ENCODE data around the gene SPART. TPM values are rescaled to one million over a fixed set of nuclear protein-coding genes. Genes with fewer than 3 reads are reported as not detected.

Gene SPART
- polyA plus RNA-seq, 2 of the 4 experiments (the other 2 are of a cell fraction) = 33.9 to 37.0 TPM

- CTCF ChIA-PET = no interaction called here
- no peak overlapping the region for H3K4me3 ChIP-seq
- H3K9me3 ChIP-seq = no peaks in the 10 kb centered on the region
- ATAC-seq (no peak), FAIRE-seq (no peak), DNase-seq (ENCODE audit: low read depth in 1 of 2, low spot score in 1 of 2) (no peak)
- WGBS (ENCODE audit: missing lambda C conversion rate) = 95% methylated on average over 2 of the region's 2 CpGs
- no peak overlapping the region for H3K4me2 ChIP-seq
- POLR2A ChIA-PET = no interaction called here
- peaks cover 20% of the 10 kb centered on the region for H3K4me1 ChIP-seq
- no peak overlapping the region for H3K27ac ChIP-seq
- TF ChIP-seq CEBPB (IDR thresholded peaks at IDR 0.05) = no peak
- no peak for TF ChIP-seq RFX5 (IDR thresholded peaks at IDR 0.05)
- TF ChIP-seq, protein P1, sequence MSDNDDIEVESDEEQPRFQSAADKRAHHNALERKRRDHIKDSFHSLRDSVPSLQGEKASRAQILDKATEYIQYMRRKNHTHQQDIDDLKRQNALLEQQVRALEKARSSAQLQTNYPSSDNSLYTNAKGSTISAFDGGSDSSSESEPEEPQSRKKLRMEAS (IDR thresholded peaks at IDR 0.05) = no peak
- TF ChIP-seq MAZ (IDR thresholded peaks at IDR 0.05; ENCODE audit: borderline replicate concordance, low read depth, low read length) = no peak
- TF ChIP-seq ESRRA (IDR thresholded peaks at IDR 0.05; ENCODE audit: borderline replicate concordance, low read length) = no peak
- no peak for TF ChIP-seq ZSCAN20 (CRISPR knock-in tag; IDR thresholded peaks at IDR 0.05)
- TF ChIP-seq CBX8 (IDR thresholded peaks at IDR 0.05) = no peak
- no peak for TF ChIP-seq CTCF (IDR thresholded peaks at IDR 0.05)
- TF ChIP-seq SREBF2 (IDR thresholded peaks at IDR 0.05) = no peak
- no peak for TF ChIP-seq EHF (CRISPR knock-in tag; IDR thresholded peaks at IDR 0.05)
- no peak for TF ChIP-seq HEYL (CRISPR knock-in tag; IDR thresholded peaks at IDR 0.05)
- no peak for TF ChIP-seq NPAS2 (CRISPR knock-in tag; IDR thresholded peaks at IDR 0.05; ENCODE audit: borderline replicate concordance)
- TF ChIP-seq, protein P2, sequence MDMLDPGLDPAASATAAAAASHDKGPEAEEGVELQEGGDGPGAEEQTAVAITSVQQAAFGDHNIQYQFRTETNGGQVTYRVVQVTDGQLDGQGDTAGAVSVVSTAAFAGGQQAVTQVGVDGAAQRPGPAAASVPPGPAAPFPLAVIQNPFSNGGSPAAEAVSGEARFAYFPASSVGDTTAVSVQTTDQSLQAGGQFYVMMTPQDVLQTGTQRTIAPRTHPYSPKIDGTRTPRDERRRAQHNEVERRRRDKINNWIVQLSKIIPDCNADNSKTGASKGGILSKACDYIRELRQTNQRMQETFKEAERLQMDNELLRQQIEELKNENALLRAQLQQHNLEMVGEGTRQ (IDR thresholded peaks at IDR 0.05) = no peak
These were observed 3.5 kb downstream of the SPART start for GRCh38 chr13:36342715-36343114.

- POLR2A ChIA-PET = no interaction called here
- peaks cover 20% of the 10 kb centered on the region for H3K4me1 ChIP-seq
- CTCF ChIA-PET = no interaction called here
- no peak overlapping the region for H3K4me2 ChIP-seq
- FAIRE-seq (no peak), DNase-seq (ENCODE audit: low read depth in 1 of 2, low spot score in 1 of 2) (no peak), ATAC-seq (no peak)
- no peak overlapping the region for H3K4me3 ChIP-seq
- TF ChIP-seq POLR2AphosphoS2 (conservative IDR thresholded peaks at IDR 0.05; ENCODE audit: low read length) (no peak), JUNB (IDR thresholded peaks at IDR 0.05) (no peak), EHMT2 (IDR thresholded peaks at IDR 0.05; ENCODE audit: low read depth) (no peak), BHLHE40 (IDR thresholded peaks at IDR 0.05; ENCODE audit: low read depth, low read length) (no peak), SMC3 (IDR thresholded peaks at IDR 0.05) (no peak), CHD4 (IDR thresholded peaks at IDR 0.05; ENCODE audit: borderline replicate concordance) (no peak), CEBPB (IDR thresholded peaks at IDR 0.05) (no peak), PBX3 (IDR thresholded peaks at IDR 0.05) (no peak), KDM1A (IDR thresholded peaks at IDR 0.05; ENCODE audit: low read depth) (no peak), FOXS1 (CRISPR knock-in tag; IDR thresholded peaks at IDR 0.05) (no peak), MAZ (IDR thresholded peaks at IDR 0.05; ENCODE audit: borderline replicate concordance, low read depth, low read length) (no peak), EHF (CRISPR knock-in tag; IDR thresholded peaks at IDR 0.05) (no peak), CBX8 (IDR thresholded peaks at IDR 0.05) (no peak), POLR2A (IDR thresholded peaks at IDR 0.05; ENCODE audit: low read length) (no peak)
- H3K9me3 ChIP-seq = no peaks in the 10 kb centered on the region
- no peak overlapping the region for H3K27ac ChIP-seq
- WGBS (ENCODE audit: missing lambda C conversion rate) = 44% methylated on average over 1 of the region's 1 CpG
These were observed 4.5 kb downstream of the SPART start for GRCh38 chr13:36341718-36342117.
